GM13977 (cell line): Measurements from ENCODE around the gene DNASE1L1.

ENCODE experiments used
- DNase-seq: peaks from one replicate; pipeline ENCODE4 v3.0.0; 2012; ENCODE audit warnings: low spot score
- CTCF ChIP-seq: IDR thresholded peaks from 2 replicates; pipeline ENCODE4 v1.5.1; 2012; ENCODE audit warnings: mild to moderate bottlenecking, control low read depth; ENCODE audit not compliant: insufficient read depth; ENCODE audit errors: extremely low read depth, missing control alignments
- in situ Hi-C: fragments of 300-500 bp; cut with MboI; formaldehyde crosslinking; loops from one replicate; pipeline ENCODE4 v1.12.0; 2022; ENCODE audit warnings: low sequenced_read_pairs, low pct_unique_long_range_greater_than_20kb, mixed read lengths, inconsistent platforms; ENCODE audit not compliant: unreplicated experiment

The DNASE1L1 gene

GRCh38 chrX:154368630-154369448 lies 40.2 kb downstream of the DNASE1L1 start:
- in situ Hi-C loops: no loop called here
- no peak for TF ChIP-seq CTCF
- peak; percentile 80 for DNase-seq

GRCh38 chrX:154367474-154368308 lies 41.4 kb downstream of the DNASE1L1 start:
- in situ Hi-C loops: no loop called here
- no peak for TF ChIP-seq CTCF
- DNase-seq: no peak

- TF ChIP-seq CTCF: no peak
- DNase-seq: no peak
- in situ Hi-C loops: no loop called here
These were observed 42.4 kb downstream of the DNASE1L1 start for GRCh38 chrX:154366666-154367055.

GRCh38 chrX:154365997-154366665 lies 42.9 kb downstream of the DNASE1L1 start:
- DNase-seq: no peak
- TF ChIP-seq CTCF: no peak
- in situ Hi-C loops: no loop called here

- in situ Hi-C loops: no loop called here
- no peak for DNase-seq
- no peak for TF ChIP-seq CTCF
These were observed 43.9 kb downstream of the DNASE1L1 start for GRCh38 chrX:154365052-154365600.
